AG20443 (cell line): ENCODE measurements around the gene PON1.

Source experiments
- DNase-seq: peaks from one replicate; pipeline ENCODE4 v3.0.0; 2012; ENCODE audit warnings: low spot score, mixed read lengths

The PON1 gene

GRCh38 chr7:95324431-95324830 lies at the start of gene PON1:
Gene PON1 (minus strand): TSS chr7:95324532. CDS start chr7:95324475, 57 bp downstream.
- no peak for DNase-seq

GRCh38 chr7:95373323-95373722 lies 49.0 kb upstream of the PON1 start:
- no peak for DNase-seq

GRCh38 chr7:95368235-95368634 lies 43.9 kb upstream of the PON1 start:
- no peak for DNase-seq

- DNase-seq, result no peak
Measured at GRCh38 chr7:95367606-95368005, 43.3 kb upstream of the PON1 start.

GRCh38 chr7:95365151-95365550 lies 40.8 kb upstream of the PON1 start:
- DNase-seq, result no peak

- no peak for DNase-seq
Measured at GRCh38 chr7:95357623-95358022, 33.3 kb upstream of the PON1 start.

- no peak for DNase-seq
Measured at GRCh38 chr7:95342642-95343307, 18.4 kb upstream of the PON1 start.

GRCh38 chr7:95342029-95342428 lies 17.7 kb upstream of the PON1 start:
- DNase-seq, result no peak

- no peak for DNase-seq
Measured at GRCh38 chr7:95340491-95340890, 16.2 kb upstream of the PON1 start.

GRCh38 chr7:95338832-95339231 lies 14.5 kb upstream of the PON1 start:
- DNase-seq, result no peak

GRCh38 chr7:95335093-95335492 lies 10.8 kb upstream of the PON1 start:
- DNase-seq, result peak; percentile 56

GRCh38 chr7:95334447-95334846 lies 10.1 kb upstream of the PON1 start:
- no peak for DNase-seq

- no peak for DNase-seq
Measured at GRCh38 chr7:95330961-95331337, 6.6 kb upstream of the PON1 start.

GRCh38 chr7:95330204-95330960 lies 6.0 kb upstream of the PON1 start:
- no peak for DNase-seq

- no peak for DNase-seq
Measured at GRCh38 chr7:95327356-95327755, 3.0 kb upstream of the PON1 start.

GRCh38 chr7:95323410-95324129 lies 762 bp downstream of the PON1 start:
- DNase-seq, result no peak

GRCh38 chr7:95322854-95323253 lies 1.5 kb downstream of the PON1 start:
- no peak for DNase-seq

- DNase-seq, result peak; percentile 20
Measured at GRCh38 chr7:95322396-95322795, 1.9 kb downstream of the PON1 start.

- DNase-seq, result no peak
Measured at GRCh38 chr7:95321720-95322119, 2.6 kb downstream of the PON1 start.

- no peak for DNase-seq
Measured at GRCh38 chr7:95320651-95321050, 3.7 kb downstream of the PON1 start.

GRCh38 chr7:95319570-95319969 lies 4.8 kb downstream of the PON1 start:
- DNase-seq, result no peak

- DNase-seq, result no peak
Measured at GRCh38 chr7:95318501-95319100, 5.7 kb downstream of the PON1 start.

GRCh38 chr7:95317966-95318365 lies 6.4 kb downstream of the PON1 start:
- DNase-seq, result no peak
